Esophagus muscularis mucosa (tissue), 4 donors: Measurements from ENCODE around the gene ADNP. TPM values are rescaled to one million over a fixed set of nuclear protein-coding genes. Genes with fewer than 3 reads are reported as not detected.

ENCODE experiments used
- DNase-seq: peaks from one replicate; pipeline ENCODE4 v3.0.0-alpha.2; 2017; ENCODE audit errors: extremely low spot score
- H3K27ac ChIP-seq, 4 donors: fragments of 200-600 bp; sonication (generic); replicated peaks in 1 of 4; 1 replicate in 3 of 4; 2 replicates in 1 of 4; pipeline ENCODE4 v1.5.1; 2016 to 2019; ENCODE audit warnings: mild to moderate bottlenecking in 1 of 4
- H3K27me3 ChIP-seq, 4 donors: fragments of 200-600 bp; sonication (generic); one replicate each; pipeline versions ENCODE4 v1.5.1 to v1.6.0; 2016 to 2019
- H3K36me3 ChIP-seq, 4 donors: fragments of 200-600 bp; sonication (generic); one replicate each; pipeline ENCODE4 v1.5.1; 2016 to 2019
- H3K4me1 ChIP-seq, 4 donors: fragments of 200-600 bp; sonication (generic); one replicate each; pipeline ENCODE4 v1.5.1; 2016 to 2019
- H3K4me3 ChIP-seq, 4 donors: fragments of 200-600 bp; sonication (generic); 1 replicate in 2 of 4; 2 replicates in 2 of 4; pipeline ENCODE4 v1.5.1; 2016 to 2019; ENCODE audit warnings: mild to moderate bottlenecking in 4 of 4, moderate library complexity in 1 of 4
- H3K9me3 ChIP-seq, 4 donors: fragments of 200-600 bp; sonication (generic); 1 replicate in 3 of 4; 2 replicates in 1 of 4; pipeline ENCODE4 v1.5.1; 2016 to 2019
- EP300 ChIP-seq: sonication (generic); formaldehyde crosslinking; IDR thresholded peaks from one replicate; pipeline ENCODE4 v1.6.1; 2017; ENCODE audit warnings: antibody characterized with exemption
- POLR2A ChIP-seq: fragments of 450-650 bp; IDR thresholded peaks from one replicate; pipeline ENCODE4 v1.6.1; 2017; ENCODE audit warnings: antibody characterized with exemption, moderate library complexity, mild to moderate bottlenecking, low read depth
- POLR2AphosphoS5 ChIP-seq, 2 donors: sonication (generic); formaldehyde crosslinking; IDR thresholded peaks; one replicate each; pipeline ENCODE4 v1.6.1; 2017; ENCODE audit warnings: antibody characterized with exemption in 2 of 2
- WGBS: methylation state at CpG from one replicate; pipeline ENCODE4 v1.1.5; 2018; 5-methylcytosine and 5-hydroxymethylcytosine counted together
- intact Hi-C: fragments of 100-400 bp; cut with DNase I; formaldehyde crosslinking; loops from one replicate; pipeline ENCODE4 v1.15.1; 2023
- total RNA-seq, 4 donors: library from RNA; depleted of rRNA; stranded (reverse); fragments of >200 nt; gene quantifications; one replicate each; pipeline versions ENCODE4 v1.1.0 to v1.2.1, GENCODE V29; 2016
- TF ChIP-seq, protein P1 (sequence below), 3 experiments: fragments of 200-600 bp in 2 of 3; fragments of 450-650 bp in 1 of 3; sonication (generic) in 2 of 3; IDR thresholded peaks; one replicate each; pipeline ENCODE4 v1.5.1; 2017 to 2019; ENCODE audit warnings: antibody characterized with exemption in 3 of 3, mild to moderate bottlenecking in 2 of 3, moderate library complexity in 1 of 3

Gene ADNP
- total RNA-seq, 4 donors from 2014 or later = 39.1 to 59.8 (median 48.2) TPM

DNA sequence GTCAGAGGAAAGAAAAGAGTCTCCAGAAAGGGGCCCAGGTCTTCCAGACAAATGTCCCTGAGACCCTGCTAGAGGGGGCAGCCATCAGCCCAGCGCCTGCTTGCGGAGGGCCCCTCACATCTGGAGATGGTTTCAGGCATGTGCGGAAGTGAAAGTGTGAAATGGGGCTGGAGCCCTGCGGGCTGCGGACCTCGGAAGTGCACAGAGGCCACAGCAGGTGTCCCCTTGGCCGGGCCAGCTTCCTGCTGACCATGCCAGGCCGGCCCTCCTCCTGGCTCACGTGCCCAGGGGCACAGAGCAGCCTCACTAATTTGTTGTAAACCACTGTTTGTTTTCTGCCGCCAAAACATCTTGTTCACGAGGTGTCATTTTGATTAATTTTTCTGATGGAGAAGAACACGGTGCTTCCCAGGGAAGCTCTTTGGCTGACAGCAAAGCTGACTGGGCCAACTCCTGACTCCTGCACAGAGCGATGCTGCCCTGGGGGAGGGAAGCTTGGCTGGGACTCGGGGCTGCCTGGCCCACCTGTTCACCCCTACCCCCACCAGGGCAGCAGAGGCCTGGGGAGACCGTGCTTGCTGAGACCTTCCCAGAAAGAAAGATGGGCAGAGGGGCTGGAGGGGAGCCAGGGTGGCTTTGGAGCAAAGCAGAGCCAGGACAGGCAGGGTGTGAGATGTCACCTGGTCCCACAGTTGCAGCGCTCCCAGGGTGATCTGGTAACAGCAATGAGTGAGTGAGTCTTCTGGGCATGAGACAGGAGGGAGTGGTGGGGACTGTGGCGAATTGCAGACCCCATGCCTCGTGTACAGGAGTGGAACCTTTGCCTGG is 82.2 kb downstream of the ADNP start:
- H3K27ac ChIP-seq = peak overlapping the region; percentile 43 to 64 (median 58)
- H3K4me3 ChIP-seq = peak overlapping the region; percentile 26 to 40 (median 30)
- intact Hi-C loops = no loop called here
- peaks cover 13 to 20% (median 17%) of the 10 kb centered on the region in 4 donors for H3K4me1 ChIP-seq
- no peaks in the 10 kb centered on the region for H3K27me3 ChIP-seq
- WGBS = 44% methylated on average over 12 of the region's 18 CpGs
- TF ChIP-seq, protein P1, sequence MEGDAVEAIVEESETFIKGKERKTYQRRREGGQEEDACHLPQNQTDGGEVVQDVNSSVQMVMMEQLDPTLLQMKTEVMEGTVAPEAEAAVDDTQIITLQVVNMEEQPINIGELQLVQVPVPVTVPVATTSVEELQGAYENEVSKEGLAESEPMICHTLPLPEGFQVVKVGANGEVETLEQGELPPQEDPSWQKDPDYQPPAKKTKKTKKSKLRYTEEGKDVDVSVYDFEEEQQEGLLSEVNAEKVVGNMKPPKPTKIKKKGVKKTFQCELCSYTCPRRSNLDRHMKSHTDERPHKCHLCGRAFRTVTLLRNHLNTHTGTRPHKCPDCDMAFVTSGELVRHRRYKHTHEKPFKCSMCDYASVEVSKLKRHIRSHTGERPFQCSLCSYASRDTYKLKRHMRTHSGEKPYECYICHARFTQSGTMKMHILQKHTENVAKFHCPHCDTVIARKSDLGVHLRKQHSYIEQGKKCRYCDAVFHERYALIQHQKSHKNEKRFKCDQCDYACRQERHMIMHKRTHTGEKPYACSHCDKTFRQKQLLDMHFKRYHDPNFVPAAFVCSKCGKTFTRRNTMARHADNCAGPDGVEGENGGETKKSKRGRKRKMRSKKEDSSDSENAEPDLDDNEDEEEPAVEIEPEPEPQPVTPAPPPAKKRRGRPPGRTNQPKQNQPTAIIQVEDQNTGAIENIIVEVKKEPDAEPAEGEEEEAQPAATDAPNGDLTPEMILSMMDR (IDR thresholded peaks at IDR 0.05) = no peak
- TF ChIP-seq POLR2AphosphoS5 (IDR thresholded peaks at IDR 0.05) (no peak), POLR2A (no peak), EP300 (no peak)
- DNase-seq = no peak
- no peaks in the 10 kb centered on the region for H3K36me3 ChIP-seq
- H3K9me3 ChIP-seq = no peaks in the 10 kb centered on the region

DNA sequence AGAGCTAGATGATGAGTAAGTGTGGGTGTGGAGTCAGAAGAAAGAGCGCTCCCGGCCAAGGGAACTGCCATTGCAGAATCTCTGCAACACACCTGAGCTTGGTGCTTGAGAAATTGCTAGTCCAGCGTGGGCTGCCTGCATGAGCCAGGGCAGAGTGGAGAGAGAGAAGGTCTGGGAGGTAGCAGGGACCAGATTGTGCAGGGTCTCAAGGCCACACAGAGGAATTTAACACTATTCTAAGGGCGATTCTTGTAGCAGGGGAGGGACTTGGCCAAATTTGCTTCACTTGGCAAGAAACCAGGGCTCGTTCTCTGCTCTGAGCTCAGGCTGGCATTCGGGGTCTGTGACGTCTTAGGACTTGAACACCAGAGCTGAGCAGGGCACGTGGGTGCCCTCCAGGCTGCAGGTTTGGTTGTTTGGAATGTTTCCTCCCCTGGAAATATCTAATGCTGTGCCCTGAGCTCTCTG is 82.9 kb downstream of the ADNP start:
- no peak for DNase-seq
- Histone ChIP-seq H3K4me1 (peaks cover 13 to 20% (median 17%) of the 10 kb centered on the region in 4 donors), H3K27me3 (no peaks in the 10 kb centered on the region), H3K4me3 (peak overlapping the region; percentile 26 to 40 (median 30)), H3K27ac (peak overlapping the region; percentile 43 to 64 (median 58)), H3K36me3 (no peaks in the 10 kb centered on the region), H3K9me3 (no peaks in the 10 kb centered on the region)
- intact Hi-C loops = no loop called here
- no peak for TF ChIP-seq POLR2AphosphoS5 (IDR thresholded peaks at IDR 0.05)
- TF ChIP-seq, protein P1 (IDR thresholded peaks at IDR 0.05) = no peak
- TF ChIP-seq EP300 = no peak
- no peak for TF ChIP-seq POLR2A
- WGBS = 61% methylated on average over 8 of the region's 8 CpGs

DNA sequence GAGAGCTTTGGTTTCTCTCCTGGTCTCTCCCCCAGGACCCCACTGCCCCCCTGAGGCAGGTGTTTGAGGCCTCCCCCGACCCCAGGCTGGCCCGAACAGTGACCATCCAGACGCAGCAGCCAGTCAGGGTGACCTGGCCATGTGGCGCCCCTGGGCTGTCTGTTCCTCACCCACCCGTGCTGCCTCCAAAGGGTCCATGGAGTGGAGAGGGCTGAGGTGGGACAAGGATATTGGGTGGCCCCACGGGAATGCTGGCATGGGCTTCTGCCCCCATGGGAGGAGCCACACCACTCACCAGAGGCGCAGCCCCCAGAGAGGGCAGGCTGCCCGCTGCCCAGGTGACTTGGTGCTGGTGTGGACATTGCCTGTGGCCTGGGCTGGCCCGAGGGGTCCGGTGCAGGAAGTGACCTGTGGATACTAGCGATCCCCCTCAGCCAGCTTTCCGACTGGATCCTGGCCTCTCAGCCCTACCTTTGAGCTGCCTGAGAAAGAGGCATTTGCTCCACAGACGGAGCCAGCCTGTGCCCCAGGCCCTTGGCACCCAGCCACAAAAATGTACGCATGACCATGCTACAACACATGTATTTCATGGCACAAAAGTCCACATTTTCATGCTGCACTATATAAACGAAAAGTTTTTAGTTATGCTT is 85.5 kb downstream of the ADNP start:
- Histone ChIP-seq H3K27me3 (no peaks in the 10 kb centered on the region), H3K4me3 (no peak overlapping the region), H3K36me3 (no peaks in the 10 kb centered on the region), H3K27ac (no peak overlapping the region), H3K4me1 (peaks cover 13 to 20% (median 17%) of the 10 kb centered on the region in 4 donors), H3K9me3 (no peaks in the 10 kb centered on the region)
- 93% methylated on average over 8 of the region's 15 CpGs for WGBS
- no peak for DNase-seq
- no peak for TF ChIP-seq POLR2AphosphoS5 (IDR thresholded peaks at IDR 0.05)
- intact Hi-C loops = no loop called here

DNA sequence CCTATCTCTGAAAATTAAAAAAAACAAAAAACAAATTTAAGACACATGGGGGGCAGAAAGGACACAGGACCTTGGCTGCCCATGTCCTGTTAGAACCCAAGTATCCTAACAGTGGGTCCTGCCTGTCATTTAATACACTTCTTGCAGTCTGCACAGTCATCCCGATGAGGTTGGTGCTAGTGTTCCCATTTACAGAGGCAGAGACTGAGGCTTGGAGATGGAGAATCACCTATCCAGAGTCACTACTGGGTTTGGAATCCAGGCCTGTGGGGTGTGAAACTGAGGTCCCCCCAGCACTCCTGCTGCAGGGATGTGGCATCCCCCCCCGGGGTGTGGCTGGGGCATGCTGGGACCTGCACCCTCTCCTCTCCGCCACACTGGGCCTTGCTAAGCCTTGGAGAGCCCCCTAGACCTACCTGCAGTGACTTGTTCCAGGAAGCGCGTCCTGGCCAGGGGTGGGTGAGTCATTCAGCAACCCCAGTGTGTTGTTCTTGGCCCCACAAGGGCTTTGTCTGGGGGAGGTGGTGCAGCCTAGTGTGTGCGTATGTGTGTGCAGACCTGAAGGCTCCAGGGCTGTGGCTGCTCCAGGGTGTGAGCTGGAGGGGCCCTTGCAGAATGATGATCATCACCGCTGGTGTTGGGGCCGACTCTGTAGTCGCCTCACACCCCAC is 86.7 kb downstream of the ADNP start:
- intact Hi-C loops = no loop called here
- DNase-seq = no peak
- no peak overlapping the region for H3K27ac ChIP-seq
- WGBS = 96% methylated on average over 8 of the region's 9 CpGs
- H3K27me3 ChIP-seq = no peaks in the 10 kb centered on the region
- no peaks in the 10 kb centered on the region for H3K36me3 ChIP-seq
- TF ChIP-seq, protein P1 (IDR thresholded peaks at IDR 0.05) = no peak
- TF ChIP-seq EP300 = no peak
- TF ChIP-seq POLR2A = no peak
- no peak for TF ChIP-seq POLR2AphosphoS5 (IDR thresholded peaks at IDR 0.05)
- no peak overlapping the region for H3K4me3 ChIP-seq
- H3K9me3 ChIP-seq = no peaks in the 10 kb centered on the region
- peaks cover 13 to 16% (median 16%) of the 10 kb centered on the region in 4 donors for H3K4me1 ChIP-seq
